OCI-LY3 (cell line): ENCODE data around the gene CROCC2.

Experiments
- CTCF ChIP-seq: fragments of 200-600, 300-600 bp; sonication (generic); IDR thresholded peaks from 2 replicates; pipeline ENCODE4 v1.5.1; 2014; ENCODE audit warnings: antibody characterized with exemption, low read length, low read depth
- EZH2phosphoT487 ChIP-seq: fragments of 200-600 bp; shearing (Covaris generic); IDR thresholded peaks from 2 replicates; pipeline ENCODE4 v1.6.1; 2018; ENCODE audit warnings: antibody characterized with exemption, mixed run types, low read depth

- no peak for TF ChIP-seq CTCF
- TF ChIP-seq EZH2phosphoT487 = no peak
Observed at GRCh38 chr2:240865391-240865790, 40.7 kb upstream of the CROCC2 start.
